Measurements from ENCODE around the gene PSTPIP2.

Gene PSTPIP2

GRCh38 chr18:45940724-45941123 lies 131.3 kb downstream of the PSTPIP2 start:
- TF ChIP-seq CTCF (IDR thresholded peaks at IDR 0.05), result no peak
- no peaks in the 10 kb centered on the region for H3K4me1 ChIP-seq (ENCODE audit: control insufficient read depth in 1 of 2, insufficient read depth in 1 of 2, low read depth in 1 of 2, low read length in 1 of 2)
- no peak overlapping the region for H3K27ac ChIP-seq
- peaks cover 94% of the 10 kb centered on the region for H3K36me3 ChIP-seq
- H3K4me3 ChIP-seq (ENCODE audit: low read depth in 1 of 2, low read length in 1 of 2), result no peak overlapping the region
- no peaks in the 10 kb centered on the region for H3K27me3 ChIP-seq
- H3K9me3 ChIP-seq, result no peaks in the 10 kb centered on the region

- Histone ChIP-seq H3K27ac (no peak overlapping the region), H3K27me3 (no peaks in the 10 kb centered on the region), H3K9me3 (no peaks in the 10 kb centered on the region), H3K36me3 (peaks cover 94% of the 10 kb centered on the region), H3K4me3 (ENCODE audit: low read depth in 1 of 2, low read length in 1 of 2) (no peak overlapping the region), H3K4me1 (ENCODE audit: control insufficient read depth in 1 of 2, insufficient read depth in 1 of 2, low read depth in 1 of 2, low read length in 1 of 2) (no peaks in the 10 kb centered on the region)
- TF ChIP-seq CTCF (IDR thresholded peaks at IDR 0.05), result no peak
Observed at GRCh38 chr18:45939236-45939635, 132.8 kb downstream of the PSTPIP2 start.

- Histone ChIP-seq H3K4me1 (ENCODE audit: control insufficient read depth in 1 of 2, insufficient read depth in 1 of 2, low read depth in 1 of 2, low read length in 1 of 2) (no peaks in the 10 kb centered on the region), H3K36me3 (peaks cover 94% of the 10 kb centered on the region), H3K9me3 (no peaks in the 10 kb centered on the region), H3K4me3 (ENCODE audit: low read depth in 1 of 2, low read length in 1 of 2) (no peak overlapping the region), H3K27ac (no peak overlapping the region), H3K27me3 (no peaks in the 10 kb centered on the region)
- TF ChIP-seq CTCF (IDR thresholded peaks at IDR 0.05), result no peak
Observed at GRCh38 chr18:45938488-45938935, 133.5 kb downstream of the PSTPIP2 start.

- H3K4me3 ChIP-seq (ENCODE audit: low read depth in 1 of 2, low read length in 1 of 2), result no peak overlapping the region
- TF ChIP-seq CTCF (IDR thresholded peaks at IDR 0.05), result no peak
- peaks cover 84% of the 10 kb centered on the region for H3K36me3 ChIP-seq
- H3K9me3 ChIP-seq, result no peaks in the 10 kb centered on the region
- H3K27ac ChIP-seq, result no peak overlapping the region
- no peaks in the 10 kb centered on the region for H3K27me3 ChIP-seq
- H3K4me1 ChIP-seq (ENCODE audit: control insufficient read depth in 1 of 2, insufficient read depth in 1 of 2, low read depth in 1 of 2, low read length in 1 of 2), result no peaks in the 10 kb centered on the region
Observed at GRCh38 chr18:45935591-45936335, 136.3 kb downstream of the PSTPIP2 start.

Measured in neutrophil (primary cell).